Bronchial epithelial cell (primary cell): Measurements from ENCODE around the gene F3. TPM values are rescaled to one million over a fixed set of nuclear protein-coding genes. Genes with fewer than 3 reads are reported as not detected.

Experiments used
- DNase-seq: peaks from one replicate; pipeline ENCODE4 v3.0.0-alpha.2; 2010; ENCODE audit warnings: low read depth
- FAIRE-seq: peaks from 2 replicates; lab custom pipeline; 2011; peaks lifted over from hg19 to GRCh38; lab: Jason Lieb, UNC
- H3K27me3 ChIP-seq: 2 replicates; pipeline ENCODE4 v1.5.1; 2011; ENCODE audit warnings: low read length; ENCODE audit not compliant: control insufficient read depth, insufficient read depth
- H3K36me3 ChIP-seq: 2 replicates; pipeline ENCODE4 v1.5.1; 2011; ENCODE audit warnings: low read length; ENCODE audit not compliant: control insufficient read depth, insufficient read depth
- H3K4me3 ChIP-seq: 2 replicates; pipeline ENCODE4 v1.5.1; 2011; ENCODE audit warnings: mild to moderate bottlenecking, low read depth, low read length, control low read depth
- CTCF ChIP-seq: IDR thresholded peaks from 2 replicates; pipeline ENCODE4 v1.5.1; 2011; ENCODE audit warnings: mild to moderate bottlenecking, moderate library complexity, low read length, control low read depth, inconsistent platforms; ENCODE audit not compliant: insufficient read depth, severe bottlenecking
- total RNA-seq: library from RNA; depleted of rRNA; stranded (reverse); fragments of >200 nt; gene quantifications from 2 replicates; pipeline ENCODE4 v1.2.1, GENCODE V29; 2014

F3 gene
- total RNA-seq, 1 donor from 2014 or later = 618 TPM

GRCh38 chr1:94565901-94566300 is 24.3 kb upstream of the F3 start:
- DNase-seq = no peak
- Histone ChIP-seq H3K27me3 (no peaks in the 10 kb centered on the region), H3K4me3 (no peak overlapping the region), H3K36me3 (no peaks in the 10 kb centered on the region)
- FAIRE-seq = no peak
- TF ChIP-seq CTCF = no peak

- Histone ChIP-seq H3K4me3 (no peak overlapping the region), H3K27me3 (no peaks in the 10 kb centered on the region), H3K36me3 (no peaks in the 10 kb centered on the region)
- DNase-seq (no peak), FAIRE-seq (peak; percentile 83)
- no peak for TF ChIP-seq CTCF
Measured at GRCh38 chr1:94562519-94563260, 21.1 kb upstream of the F3 start.

- no peak for FAIRE-seq
- Histone ChIP-seq H3K4me3 (no peak overlapping the region), H3K27me3 (no peaks in the 10 kb centered on the region), H3K36me3 (no peaks in the 10 kb centered on the region)
- TF ChIP-seq CTCF = no peak
- no peak for DNase-seq
Measured at GRCh38 chr1:94560333-94560732, 18.8 kb upstream of the F3 start.

- DNase-seq (no peak), FAIRE-seq (peak; percentile 60)
Measured at GRCh38 chr1:94559921-94560320, 18.4 kb upstream of the F3 start.

GRCh38 chr1:94555091-94555490 is 13.5 kb upstream of the F3 start:
- FAIRE-seq = no peak
- Histone ChIP-seq H3K4me3 (no peak overlapping the region), H3K36me3 (no peaks in the 10 kb centered on the region), H3K27me3 (no peaks in the 10 kb centered on the region)
- no peak for DNase-seq
- TF ChIP-seq CTCF = no peak

More at GRCh38 chr1:94559921-94560320, 18.4 kb upstream of the F3 start:
- H3K4me3 ChIP-seq = no peak overlapping the region
- H3K27me3 ChIP-seq = no peaks in the 10 kb centered on the region
- H3K36me3 ChIP-seq = no peaks in the 10 kb centered on the region
- no peak for TF ChIP-seq CTCF

GRCh38 chr1:94554580-94554979 is 13.0 kb upstream of the F3 start:
- no peak for TF ChIP-seq CTCF
- DNase-seq (no peak), FAIRE-seq (no peak)
- Histone ChIP-seq H3K4me3 (no peak overlapping the region), H3K27me3 (no peaks in the 10 kb centered on the region), H3K36me3 (no peaks in the 10 kb centered on the region)
